Stomach (tissue), 9 donors: ENCODE measurements around the gene TMEM30A. TPM values are rescaled to one million over a fixed set of nuclear protein-coding genes. Genes with fewer than 3 reads are reported as not detected.

Experiments
- DNase-seq, 2 donors: peaks; one replicate each; pipeline versions ENCODE4 v3.0.0 to v3.0.0-alpha.2; 2013 to 2019
- H3K27ac ChIP-seq, 5 donors: fragments of 200-600 bp in 4 of 5; sonication (generic) in 4 of 5; one replicate each; pipeline ENCODE4 v1.5.1; 2013 to 2019; ENCODE audit warnings: mild to moderate bottlenecking in 1 of 5, moderate library complexity in 1 of 5
- H3K27me3 ChIP-seq, 3 donors: fragments of 200-600 bp; sonication (generic); one replicate each; pipeline ENCODE4 v1.5.1; 2017 to 2019; ENCODE audit warnings: mixed run types in 1 of 3
- H3K36me3 ChIP-seq, 4 donors: fragments of 200-600 bp; sonication (generic); 1 replicate in 3 of 4; 2 replicates in 1 of 4; pipeline ENCODE4 v1.5.1; 2016 to 2019
- H3K4me1 ChIP-seq, 4 donors: fragments of 200-600 bp; sonication (generic); one replicate each; pipeline ENCODE4 v1.5.1; 2016 to 2019
- H3K4me3 ChIP-seq, 4 donors: fragments of 200-600 bp; sonication (generic) in 3 of 4; one replicate each; pipeline ENCODE4 v1.5.1; 2016 to 2019; ENCODE audit warnings: mild to moderate bottlenecking in 1 of 4
- H3K9me3 ChIP-seq, 4 donors: fragments of 200-600 bp; sonication (generic); one replicate each; pipeline ENCODE4 v1.5.1; 2016 to 2019
- CTCF ChIP-seq, 7 experiments: fragments of 450-650 bp in 4 of 7; fragments of 200-600 bp in 3 of 7; sonication (generic) in 3 of 7; IDR thresholded peaks; one replicate each; pipeline ENCODE4 v1.5.1; 2016 to 2019; ENCODE audit warnings: antibody characterized with exemption in 7 of 7, control low read depth in 2 of 7, mild to moderate bottlenecking in 1 of 7
- EP300 ChIP-seq: sonication (generic); formaldehyde crosslinking; IDR thresholded peaks from one replicate; pipeline ENCODE4 v1.6.1; 2017; ENCODE audit warnings: antibody characterized with exemption
- POLR2A ChIP-seq, 4 donors: fragments of 450-650 bp; IDR thresholded peaks; one replicate each; pipeline ENCODE4 v1.6.1; 2016; ENCODE audit warnings: antibody characterized with exemption in 4 of 4, control low read depth in 2 of 4, mild to moderate bottlenecking in 1 of 4, moderate library complexity in 1 of 4
- POLR2AphosphoS5 ChIP-seq, 3 donors: sonication (generic); formaldehyde crosslinking; IDR thresholded peaks; one replicate each; pipeline ENCODE4 v1.6.1; 2016; ENCODE audit warnings: antibody characterized with exemption in 3 of 3
- WGBS, 5 donors: extraction: QIAGEN DNeasy Blood & Tissue Kit in 3 of 5; methylation state at CpG; one replicate each; pipeline versions ENCODE4 v1.1.5 to v1.1.7; 2013 to 2018; 5-methylcytosine and 5-hydroxymethylcytosine counted together
- intact Hi-C: fragments of 100-400 bp; cut with DNase I; formaldehyde crosslinking; loops from one replicate; pipeline ENCODE4 v1.15.1; 2023; ENCODE audit warnings: low total_unique reads
- polyA plus RNA-seq, 3 donors: library from polyadenylated mRNA; stranded (reverse); fragments of 200-250 nt; gene quantifications; one replicate each; pipeline ENCODE4 v1.2.3, GENCODE V29; 2013
- total RNA-seq, 5 donors: library from RNA; depleted of rRNA; stranded (reverse); fragments of >200 nt; gene quantifications; one replicate each; pipeline versions ENCODE4 v1.1.0 to v1.2.3, GENCODE V29; 2014 to 2016
- donor health status: healthy with polysubstance abuse.
- donor health status: Bipolar disorder and iron deficiency.
- donor health status: healthy.

Gene TMEM30A
- total and polyA plus RNA-seq, 8 donors: 5.2 to 175 (median 41.2) TPM

GRCh38 chr6:75262716-75263400 is 21.7 kb downstream of the TMEM30A start:
- TF ChIP-seq CTCF (IDR thresholded peaks at IDR 0.05) (no peak), EP300 (no peak), POLR2AphosphoS5 (IDR thresholded peaks at IDR 0.05) (no peak), POLR2A (IDR thresholded peaks at IDR 0.05) (no peak)
- peaks cover 10 to 77% (median 70%) of the 10 kb centered on the region in 4 donors for H3K36me3 ChIP-seq
- peaks cover 0 to 34% (median 12%) of the 10 kb centered on the region in 4 donors for H3K4me1 ChIP-seq
- WGBS, 5 donors: 60 to 78% (median 69%) methylated on average over 4 of the region's 4 CpGs
- intact Hi-C loops: loop anchor here (10.0 kb wide), 1 partner anchor 262 kb away; no protein-coding TSS in a partner anchor
- no peak for DNase-seq
- H3K27me3 ChIP-seq: no peaks in the 10 kb centered on the region
- H3K9me3 ChIP-seq: no peaks in the 10 kb centered on the region
- H3K27ac ChIP-seq: no peak overlapping the region
- no peak overlapping the region for H3K4me3 ChIP-seq

GRCh38 chr6:75261299-75261698 is 23.3 kb downstream of the TMEM30A start:
- DNase-seq: no peak
- no peak overlapping the region for H3K27ac ChIP-seq
- no peak for TF ChIP-seq POLR2AphosphoS5 (IDR thresholded peaks at IDR 0.05)
- TF ChIP-seq EP300: no peak
- no peak for TF ChIP-seq CTCF (IDR thresholded peaks at IDR 0.05)
- TF ChIP-seq POLR2A (IDR thresholded peaks at IDR 0.05): no peak
- H3K9me3 ChIP-seq: no peaks in the 10 kb centered on the region
- intact Hi-C loops: loop anchor here (10.0 kb wide), 1 partner anchor 264 kb away; no protein-coding TSS in a partner anchor
- peaks cover 10 to 93% (median 85%) of the 10 kb centered on the region in 4 donors for H3K36me3 ChIP-seq
- WGBS, 5 donors: 97 to 100% (median 98%) methylated on average over 1 of the region's 1 CpG
- peaks cover 0 to 18% (median 5%) of the 10 kb centered on the region in 4 donors for H3K4me1 ChIP-seq
- H3K27me3 ChIP-seq: no peaks in the 10 kb centered on the region
- no peak overlapping the region for H3K4me3 ChIP-seq

GRCh38 chr6:75257343-75258087 is 27.1 kb downstream of the TMEM30A start:
- Histone ChIP-seq H3K36me3 (peaks cover 5 to 93% (median 85%) of the 10 kb centered on the region in 4 donors), H3K4me3 (no peak overlapping the region), H3K27me3 (no peaks in the 10 kb centered on the region), H3K9me3 (no peaks in the 10 kb centered on the region), H3K27ac (no peak overlapping the region), H3K4me1 (peaks cover 0 to under 1% (median 0%) of the 10 kb centered on the region in 4 donors)
- no peak for DNase-seq
- TF ChIP-seq POLR2A (IDR thresholded peaks at IDR 0.05): no peak
- TF ChIP-seq EP300: no peak
- TF ChIP-seq POLR2AphosphoS5 (IDR thresholded peaks at IDR 0.05): no peak
- intact Hi-C loops: no loop called here
- WGBS, 5 donors: 93 to 100% (median 100%) methylated on average over 1 of the region's 1 CpG

- TF ChIP-seq POLR2A (IDR thresholded peaks at IDR 0.05): no peak
- no peak for TF ChIP-seq POLR2AphosphoS5 (IDR thresholded peaks at IDR 0.05)
- TF ChIP-seq EP300: no peak
- TF ChIP-seq CTCF (IDR thresholded peaks at IDR 0.05): no peak
- 60 to 76% (median 68%) methylated on average over 2 of the region's 2 CpGs for WGBS, 5 donors
Measured at GRCh38 chr6:75250552-75250951, 34.0 kb downstream of the TMEM30A start.

More at GRCh38 chr6:75250552-75250951, 34.0 kb downstream of the TMEM30A start:
- Histone ChIP-seq H3K9me3 (no peaks in the 10 kb centered on the region), H3K27ac (no peak overlapping the region), H3K36me3 (peaks cover 0 to 25% (median 20%) of the 10 kb centered on the region in 4 donors), H3K4me3 (no peak overlapping the region), H3K4me1 (no peaks in the 10 kb centered on the region), H3K27me3 (no peaks in the 10 kb centered on the region)
- intact Hi-C loops: no loop called here
- DNase-seq: no peak
